SK-N-SH (cell line): ENCODE measurements around the gene SRSF6. TPM values are rescaled to one million over a fixed set of nuclear protein-coding genes. Genes with fewer than 3 reads are reported as not detected.

ENCODE experiments used
- CTCF ChIA-PET: fragments of 300-600, 350-600 bp; formaldehyde crosslinking; extraction: SDS; loops from one replicate; lab custom pipeline; 2021; lab: Yijun Ruan, JAX
- POLR2A ChIA-PET: fragments of 350-600 bp; sonication (Branson Sonifier 250); formaldehyde crosslinking; extraction: SDS; loops from one replicate; lab custom pipeline; 2020; ENCODE audit warnings: antibody characterized with exemption, inconsistent platforms; lab: Yijun Ruan, JAX
- DNase-seq: peaks from one replicate; pipeline ENCODE4 v3.0.0; 2012
- H2AFZ ChIP-seq: fragments of 200-600 bp; sonication (generic); 2 replicates; pipeline ENCODE4 v1.8.1; 2016; ENCODE audit warnings: antibody characterized with exemption, mild to moderate bottlenecking, low read depth
- H3F3A ChIP-seq: fragments of 200-600 bp; sonication (generic); replicated peaks from 2 replicates; pipeline ENCODE3; 2016; ENCODE audit warnings: antibody characterized with exemption, mild to moderate bottlenecking; ENCODE audit not compliant: insufficient read depth
- H3K27ac ChIP-seq, 2 experiments: fragments of 200-500 bp in 1 of 2; fragments of 200-600 bp in 1 of 2; sonication (Bioruptor generic) in 1 of 2; sonication (generic), shearing (Covaris generic) in 1 of 2; 2 replicates each; pipeline versions ENCODE4 v1.5.1 to v1.6.1; 2014 to 2016; ENCODE audit warnings: low read depth in 2 of 2, inconsistent platforms in 1 of 2, low read length in 1 of 2, mild to moderate bottlenecking in 1 of 2, mixed read lengths in 1 of 2
- H3K27me3 ChIP-seq: fragments of 200-600 bp; sonication (generic), shearing (Covaris generic); 2 replicates; pipeline ENCODE4 v1.6.1; 2016; ENCODE audit warnings: mixed run types; ENCODE audit not compliant: insufficient read depth
- H3K36me3 ChIP-seq, 2 experiments: fragments of 200-500 bp in 1 of 2; fragments of 200-600 bp in 1 of 2; sonication (Bioruptor generic) in 1 of 2; sonication (generic) in 1 of 2; replicated peaks in 1 of 2; 2 replicates each; pipeline versions ENCODE3 to v1.5.1; 2014 to 2016; ENCODE audit warnings: low read length in 1 of 2, mild to moderate bottlenecking in 1 of 2; ENCODE audit not compliant: insufficient read depth in 2 of 2, control insufficient read depth in 1 of 2
- H3K4me1 ChIP-seq, 2 experiments: fragments of 200-500 bp in 1 of 2; fragments of 200-600 bp in 1 of 2; sonication (Bioruptor generic) in 1 of 2; sonication (generic), shearing (Covaris generic) in 1 of 2; 2 replicates each; pipeline versions ENCODE4 v1.5.1 to v1.6.1; 2014 to 2016; ENCODE audit warnings: low read depth in 1 of 2, low read length in 1 of 2, mixed run types in 1 of 2; ENCODE audit not compliant: insufficient read depth in 2 of 2, control insufficient read depth in 1 of 2
- H3K4me2 ChIP-seq: fragments of 200-600 bp; sonication (generic), shearing (Covaris generic); 2 replicates; pipeline ENCODE4 v1.6.1; 2017; ENCODE audit warnings: mixed run types
- H3K4me3 ChIP-seq, 2 experiments: fragments of 200-500 bp in 1 of 2; fragments of 200-600 bp in 1 of 2; sonication (Bioruptor generic) in 1 of 2; sonication (generic), shearing (Covaris generic) in 1 of 2; 2 replicates each; pipeline versions ENCODE4 v1.5.1 to v1.8.1; 2014 to 2016; ENCODE audit warnings: low read depth in 2 of 2, inconsistent platforms in 1 of 2, low read length in 1 of 2, mild to moderate bottlenecking in 1 of 2, mixed read lengths in 1 of 2, moderate library complexity in 1 of 2
- H3K79me2 ChIP-seq: fragments of 200-600 bp; sonication (generic); 2 replicates; pipeline ENCODE4 v1.8.1; 2017; ENCODE audit warnings: mild to moderate bottlenecking; ENCODE audit not compliant: insufficient read depth
- H3K9ac ChIP-seq: fragments of 200-600 bp; sonication (generic); 2 replicates; pipeline ENCODE4 v1.6.1; 2017; ENCODE audit warnings: mixed run types
- H3K9me2 ChIP-seq: fragments of 200-600 bp; sonication (generic); 2 replicates; pipeline ENCODE4 v1.6.1; 2017; ENCODE audit warnings: mixed run types
- H3K9me3 ChIP-seq: fragments of 200-600 bp; sonication (generic); 2 replicates; pipeline ENCODE4 v1.6.1; 2017; ENCODE audit warnings: mixed run types, mild to moderate bottlenecking, moderate library complexity
- H4K20me1 ChIP-seq: fragments of 200-600 bp; sonication (generic); 2 replicates; pipeline ENCODE4 v1.6.1; 2017; ENCODE audit warnings: mild to moderate bottlenecking, mixed run types; ENCODE audit not compliant: insufficient read depth
- CHD2 ChIP-seq: fragments of 150-350 bp; IDR thresholded peaks from 2 replicates; pipeline ENCODE4 v1.6.1; 2018; ENCODE audit warnings: low read length; ENCODE audit not compliant: partially characterized antibody
- EZH2phosphoT487 ChIP-seq: fragments of 200-600 bp; sonication (generic); IDR thresholded peaks from 2 replicates; pipeline ENCODE4 v1.6.1; 2017; ENCODE audit warnings: low read depth, mixed run types, mild to moderate bottlenecking, antibody characterized with exemption, moderate library complexity, borderline replicate concordance
- IRF3 ChIP-seq: fragments of 150-350 bp; IDR thresholded peaks from 2 replicates; pipeline ENCODE4 v1.6.1; 2016; ENCODE audit warnings: mild to moderate bottlenecking, low read depth, low read length
- MEF2A ChIP-seq: IDR thresholded peaks from 2 replicates; pipeline ENCODE4 v1.4.0; 2012; ENCODE audit warnings: low read depth, borderline replicate concordance
- POLR2AphosphoS5 ChIP-seq: IDR thresholded peaks from 2 replicates; pipeline ENCODE4 v1.6.1; 2012; ENCODE audit warnings: low read depth, low read length
- RAD21 ChIP-seq: IDR thresholded peaks from 2 replicates; pipeline ENCODE4 v1.6.1; 2012; ENCODE audit warnings: mild to moderate bottlenecking, low read length
- RFX5 ChIP-seq: IDR thresholded peaks from 2 replicates; pipeline ENCODE4 v1.6.1; 2012; ENCODE audit warnings: mild to moderate bottlenecking, improper control_type of control experiment, low read length
- SMC3 ChIP-seq: IDR thresholded peaks from 2 replicates; pipeline ENCODE4 v1.6.1; 2012; ENCODE audit warnings: low read depth, low read length, improper control_type of control experiment
- USF2 ChIP-seq: fragments of 150-350 bp; IDR thresholded peaks from 2 replicates; pipeline ENCODE4 v1.6.1; 2017; ENCODE audit warnings: antibody characterized with exemption, low read length, low read depth, borderline replicate concordance
- WGBS: methylation state at CpG from one replicate; pipeline ENCODE4 v1.1.6; 2017; ENCODE audit warnings: low lambda C conversion rate; 5-methylcytosine and 5-hydroxymethylcytosine counted together
- polyA plus RNA-seq, 3 experiments: library from polyadenylated mRNA; depleted of rRNA; stranded (reverse); fragments of >200 nt; gene quantifications; 2 replicates each; pipeline ENCODE4 v1.2.3, GENCODE V29; 2012
- TF ChIP-seq, protein P1 (sequence below): IDR thresholded peaks from 2 replicates; pipeline ENCODE4; 2012
- TF ChIP-seq, protein P2 (sequence below): IDR thresholded peaks from 2 replicates; pipeline ENCODE4 v1.4.0; 2012; ENCODE audit warnings: low read depth
- TF ChIP-seq, protein P3 (sequence below): IDR thresholded peaks from 2 replicates; pipeline ENCODE4 v1.4.0; 2012; ENCODE audit warnings: low read depth, borderline replicate concordance

SRSF6 gene
- polyA plus RNA-seq, 1 of the 3 experiments (the other 2 are of a cell fraction): 92.6 TPM

GRCh38 chr20:43477193-43477592 is 19.5 kb downstream of the SRSF6 start:
- Histone ChIP-seq H3K9me2 (no peaks in the 10 kb centered on the region), H2AFZ (no peak overlapping the region), H3K27me3 (no peaks in the 10 kb centered on the region), H3K4me2 (no peak overlapping the region), H3K9ac (no peak overlapping the region), H4K20me1 (no peaks in the 10 kb centered on the region), H3K27ac (no peak overlapping the region), H3K4me3 (no peak overlapping the region), H3F3A (no peaks in the 10 kb centered on the region), H3K4me1 (no peaks in the 10 kb centered on the region), H3K36me3 (no peaks in the 10 kb centered on the region), H3K79me2 (no peaks in the 10 kb centered on the region), H3K9me3 (no peaks in the 10 kb centered on the region)
- 53% methylated on average over 3 of the region's 3 CpGs for WGBS
- ChIA-PET POLR2A (no interaction called here), CTCF (interaction anchor here (1.1 to 1.5 kb wide), 2 partner anchors 12 to 19 kb away, joined by 3 read pairs; no protein-coding TSS in a partner anchor)
- no peak for DNase-seq
- no peak for TF ChIP-seq POLR2AphosphoS5
- TF ChIP-seq SMC3: no peak
- TF ChIP-seq, protein P1, sequence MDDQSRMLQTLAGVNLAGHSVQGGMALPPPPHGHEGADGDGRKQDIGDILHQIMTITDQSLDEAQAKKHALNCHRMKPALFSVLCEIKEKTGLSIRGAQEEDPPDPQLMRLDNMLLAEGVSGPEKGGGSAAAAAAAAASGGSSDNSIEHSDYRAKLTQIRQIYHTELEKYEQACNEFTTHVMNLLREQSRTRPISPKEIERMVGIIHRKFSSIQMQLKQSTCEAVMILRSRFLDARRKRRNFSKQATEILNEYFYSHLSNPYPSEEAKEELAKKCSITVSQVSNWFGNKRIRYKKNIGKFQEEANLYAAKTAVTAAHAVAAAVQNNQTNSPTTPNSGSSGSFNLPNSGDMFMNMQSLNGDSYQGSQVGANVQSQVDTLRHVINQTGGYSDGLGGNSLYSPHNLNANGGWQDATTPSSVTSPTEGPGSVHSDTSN: no peak
- no peak for TF ChIP-seq IRF3
- no peak for TF ChIP-seq RFX5
- TF ChIP-seq, protein P2, sequence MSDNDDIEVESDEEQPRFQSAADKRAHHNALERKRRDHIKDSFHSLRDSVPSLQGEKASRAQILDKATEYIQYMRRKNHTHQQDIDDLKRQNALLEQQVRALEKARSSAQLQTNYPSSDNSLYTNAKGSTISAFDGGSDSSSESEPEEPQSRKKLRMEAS: no peak
- no peak for TF ChIP-seq MEF2A
- TF ChIP-seq USF2: no peak
- no peak for TF ChIP-seq EZH2phosphoT487
- TF ChIP-seq RAD21: no peak
- TF ChIP-seq, protein P3, sequence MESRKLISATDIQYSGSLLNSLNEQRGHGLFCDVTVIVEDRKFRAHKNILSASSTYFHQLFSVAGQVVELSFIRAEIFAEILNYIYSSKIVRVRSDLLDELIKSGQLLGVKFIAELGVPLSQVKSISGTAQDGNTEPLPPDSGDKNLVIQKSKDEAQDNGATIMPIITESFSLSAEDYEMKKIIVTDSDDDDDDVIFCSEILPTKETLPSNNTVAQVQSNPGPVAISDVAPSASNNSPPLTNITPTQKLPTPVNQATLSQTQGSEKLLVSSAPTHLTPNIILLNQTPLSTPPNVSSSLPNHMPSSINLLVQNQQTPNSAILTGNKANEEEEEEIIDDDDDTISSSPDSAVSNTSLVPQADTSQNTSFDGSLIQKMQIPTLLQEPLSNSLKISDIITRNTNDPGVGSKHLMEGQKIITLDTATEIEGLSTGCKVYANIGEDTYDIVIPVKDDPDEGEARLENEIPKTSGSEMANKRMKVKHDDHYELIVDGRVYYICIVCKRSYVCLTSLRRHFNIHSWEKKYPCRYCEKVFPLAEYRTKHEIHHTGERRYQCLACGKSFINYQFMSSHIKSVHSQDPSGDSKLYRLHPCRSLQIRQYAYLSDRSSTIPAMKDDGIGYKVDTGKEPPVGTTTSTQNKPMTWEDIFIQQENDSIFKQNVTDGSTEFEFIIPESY: no peak
- no peak for TF ChIP-seq CHD2
